Activated CD8-positive, alpha-beta T cell treated with anti-CD3 and anti-CD28 coated beads for 36 hours (primary cell): ENCODE data around the gene TELO2. TPM values are rescaled to one million over a fixed set of nuclear protein-coding genes. Genes with fewer than 3 reads are reported as not detected.
A peak's percentile ranks its signal among the peaks of the same experiment; 100 is the strongest.

ENCODE experiments used
- ATAC-seq: fragments of 200-7000 bp; cut with Tn5 transposase; one replicate; pipeline ENCODE4 v1.10.0; 2021; ENCODE audit warnings: mild to moderate bottlenecking, moderate library complexity
- CTCF ChIA-PET: fragments of 350-600 bp; sonication (Branson Sonifier 250); formaldehyde crosslinking; loops from one replicate; lab custom pipeline; 2021; ENCODE audit warnings: antibody characterized with exemption; lab: Charles Lee
- POLR2A ChIA-PET: fragments of 350-600 bp; sonication (Branson Sonifier 250); formaldehyde crosslinking; loops from one replicate; lab custom pipeline; 2021; ENCODE audit warnings: antibody characterized with exemption; lab: Charles Lee
- DNase-seq: peaks from one replicate; pipeline ENCODE4 v3.0.0-alpha.2; 2020
- H3K27ac Mint-ChIP-seq: one replicate; pipeline ENCODE4 v1.8.0; 2021; ENCODE audit warnings: mild to moderate bottlenecking, mixed read lengths
- H3K27me3 Mint-ChIP-seq: one replicate; pipeline ENCODE4 v1.8.0; 2021; ENCODE audit warnings: mixed read lengths
- H3K36me3 Mint-ChIP-seq: one replicate; pipeline ENCODE4 v1.8.0; 2021; ENCODE audit warnings: low read depth, mixed read lengths
- H3K4me1 Mint-ChIP-seq: one replicate; pipeline ENCODE4 v1.8.0; 2021; ENCODE audit warnings: low read depth, mixed read lengths
- H3K4me3 Mint-ChIP-seq: one replicate; pipeline ENCODE4 v1.8.0; 2021; ENCODE audit warnings: mild to moderate bottlenecking, moderate library complexity, mixed read lengths
- H3K9me3 Mint-ChIP-seq: one replicate; pipeline ENCODE4 v1.8.0; 2021; ENCODE audit warnings: mixed read lengths
- CTCF ChIP-seq: fragments of 200-600 bp; IDR thresholded peaks from one replicate; pipeline ENCODE4 v1.8.0; 2022; ENCODE audit warnings: antibody characterized with exemption, mild to moderate bottlenecking
- intact Hi-C: fragments of 100-400 bp; cut with micrococcal nuclease; formaldehyde crosslinking; loops from one replicate; pipeline ENCODE4 v1.10.0; 2022
- total RNA-seq, 2 experiments: library from RNA; stranded (reverse); gene quantifications; one replicate each; pipeline ENCODE4 v1.2.3, GENCODE V29; 2021

TELO2 gene
- total RNA-seq, 2 experiments from 2014 or later: 59.1 to 62.1 TPM

GRCh38 chr16:1536601-1537000 lies 43.4 kb downstream of the TELO2 start:
- Mint-ChIP-seq H3K36me3 (peaks cover 46% of the 10 kb centered on the region), H3K4me1 (peaks cover 39% of the 10 kb centered on the region), H3K4me3 (peak overlapping the region; percentile 99), H3K9me3 (no peaks in the 10 kb centered on the region), H3K27ac (peak overlapping the region; percentile 91), H3K27me3 (no peaks in the 10 kb centered on the region)
- no peak for DNase-seq
- POLR2A ChIA-PET: interaction anchor here (0.6 to 2.4 kb wide), 3 partner anchors 9 to 171 kb away, joined by 3 to 9 read pairs (median 3); no protein-coding TSS in a partner anchor
- intact Hi-C loops: no loop called here
- CTCF ChIA-PET: interaction anchor here (1.1 to 2.4 kb wide), 3 partner anchors 10 to 173 kb away, joined by 4 to 9 read pairs (median 9); partner anchors contain the start of gene MAPK8IP3
- no peak for TF ChIP-seq CTCF
- no peak for ATAC-seq

GRCh38 chr16:1537138-1537577 lies 44.0 kb downstream of the TELO2 start:
- Mint-ChIP-seq H3K4me1 (peaks cover 42% of the 10 kb centered on the region), H3K9me3 (no peaks in the 10 kb centered on the region), H3K4me3 (peak overlapping the region; percentile 99), H3K27me3 (no peaks in the 10 kb centered on the region), H3K36me3 (peaks cover 46% of the 10 kb centered on the region), H3K27ac (peak overlapping the region; percentile 91)
- ATAC-seq (no peak), DNase-seq (no peak)
- intact Hi-C loops: no loop called here
- TF ChIP-seq CTCF: no peak
- POLR2A ChIA-PET: interaction anchor here (0.6 to 2.4 kb wide), 8 partner anchors 8 to 170 kb away, joined by 3 to 9 read pairs (median 4); partner anchors contain the start of gene UQCC4
- CTCF ChIA-PET: interaction anchor here (1.1 to 2.4 kb wide), 4 partner anchors 9 to 173 kb away, joined by 3 to 9 read pairs (median 6); partner anchors contain the start of genes IFT140 and MAPK8IP3

- peak overlapping the region; percentile 99 for H3K4me3 Mint-ChIP-seq
- ATAC-seq (no peak), DNase-seq (peak; percentile 54)
- ChIA-PET POLR2A (interaction anchor here (0.6 to 1.8 kb wide), 8 partner anchors 9 to 617 kb away, joined by 3 to 8 read pairs (median 3); partner anchors contain the start of gene UQCC4), CTCF (interaction anchor here (0.9 to 2.4 kb wide), 7 partner anchors 8 to 174 kb away, joined by 3 to 9 read pairs (median 4); partner anchors contain the start of genes IFT140 and MAPK8IP3)
- H3K36me3 Mint-ChIP-seq: peaks cover 51% of the 10 kb centered on the region
- TF ChIP-seq CTCF: no peak
- intact Hi-C loops: no loop called here
- peaks cover 45% of the 10 kb centered on the region for H3K4me1 Mint-ChIP-seq
- no peaks in the 10 kb centered on the region for H3K27me3 Mint-ChIP-seq
- no peaks in the 10 kb centered on the region for H3K9me3 Mint-ChIP-seq
- peak overlapping the region; percentile 91 for H3K27ac Mint-ChIP-seq
Measured at GRCh38 chr16:1537763-1538289, 44.7 kb downstream of the TELO2 start.

GRCh38 chr16:1538804-1539520 lies 45.8 kb downstream of the TELO2 start:
- H3K27me3 Mint-ChIP-seq: no peaks in the 10 kb centered on the region
- ATAC-seq (peak; percentile 21), DNase-seq (peak; percentile 70)
- peak overlapping the region; percentile 99 for H3K4me3 Mint-ChIP-seq
- POLR2A ChIA-PET: interaction anchor here (0.8 to 1.8 kb wide), 5 partner anchors 11 to 616 kb away, joined by 3 to 8 read pairs (median 5); partner anchors contain the start of gene UQCC4
- H3K27ac Mint-ChIP-seq: peak overlapping the region; percentile 91
- peaks cover 57% of the 10 kb centered on the region for H3K36me3 Mint-ChIP-seq
- TF ChIP-seq CTCF: peak; percentile 14
- intact Hi-C loops: no loop called here
- CTCF ChIA-PET: interaction anchor here (0.9 to 1.4 kb wide), 2 partner anchors 9 to 112 kb away, joined by 3 to 7 read pairs; no protein-coding TSS in a partner anchor
- H3K9me3 Mint-ChIP-seq: no peaks in the 10 kb centered on the region
- peaks cover 56% of the 10 kb centered on the region for H3K4me1 Mint-ChIP-seq
